Uterus (tissue), 2 donors: ENCODE data around the gene CYP4F2.

ENCODE experiments used
- POLR2A ChIP-seq, 2 donors: fragments of 450-650 bp; IDR thresholded peaks; one replicate each; pipeline ENCODE4 v1.6.1; 2016; ENCODE audit warnings: antibody characterized with exemption in 2 of 2, mild to moderate bottlenecking in 1 of 2, moderate library complexity in 1 of 2
- TF ChIP-seq, protein P1 (sequence below), 4 experiments: fragments of 200-600 bp in 2 of 4; fragments of 450-650 bp in 2 of 4; sonication (generic) in 2 of 4; IDR thresholded peaks; one replicate each; pipeline ENCODE4 v1.5.1; 2016 to 2019; ENCODE audit warnings: antibody characterized with exemption in 4 of 4, mild to moderate bottlenecking in 2 of 4, moderate library complexity in 1 of 4

DNA sequence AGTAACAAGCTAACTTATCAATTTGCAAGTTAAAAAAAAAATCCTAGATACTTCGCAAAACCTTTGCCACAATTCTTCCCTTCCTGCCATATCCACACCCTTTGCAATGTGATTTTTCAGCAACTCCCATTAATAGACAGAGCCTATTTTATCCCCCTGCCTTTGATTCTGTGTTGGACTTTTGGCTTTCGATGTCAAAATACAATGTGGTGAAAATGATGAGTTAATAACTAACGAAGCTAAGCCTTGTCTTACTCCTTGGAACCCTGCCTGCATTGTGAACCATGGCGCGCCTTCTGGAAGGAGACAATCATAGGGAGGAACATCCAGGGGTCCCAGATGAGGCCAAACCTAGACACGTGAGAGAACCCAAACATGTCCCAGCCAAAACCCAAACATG lies 6.4 kb downstream of the CYP4F2 start:
- no peak for TF ChIP-seq POLR2A (IDR thresholded peaks at IDR 0.05)
- TF ChIP-seq, protein P1, sequence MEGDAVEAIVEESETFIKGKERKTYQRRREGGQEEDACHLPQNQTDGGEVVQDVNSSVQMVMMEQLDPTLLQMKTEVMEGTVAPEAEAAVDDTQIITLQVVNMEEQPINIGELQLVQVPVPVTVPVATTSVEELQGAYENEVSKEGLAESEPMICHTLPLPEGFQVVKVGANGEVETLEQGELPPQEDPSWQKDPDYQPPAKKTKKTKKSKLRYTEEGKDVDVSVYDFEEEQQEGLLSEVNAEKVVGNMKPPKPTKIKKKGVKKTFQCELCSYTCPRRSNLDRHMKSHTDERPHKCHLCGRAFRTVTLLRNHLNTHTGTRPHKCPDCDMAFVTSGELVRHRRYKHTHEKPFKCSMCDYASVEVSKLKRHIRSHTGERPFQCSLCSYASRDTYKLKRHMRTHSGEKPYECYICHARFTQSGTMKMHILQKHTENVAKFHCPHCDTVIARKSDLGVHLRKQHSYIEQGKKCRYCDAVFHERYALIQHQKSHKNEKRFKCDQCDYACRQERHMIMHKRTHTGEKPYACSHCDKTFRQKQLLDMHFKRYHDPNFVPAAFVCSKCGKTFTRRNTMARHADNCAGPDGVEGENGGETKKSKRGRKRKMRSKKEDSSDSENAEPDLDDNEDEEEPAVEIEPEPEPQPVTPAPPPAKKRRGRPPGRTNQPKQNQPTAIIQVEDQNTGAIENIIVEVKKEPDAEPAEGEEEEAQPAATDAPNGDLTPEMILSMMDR (IDR thresholded peaks at IDR 0.05), result no peak
